Stimulated activated CD8-positive, alpha-beta memory T cell treated with anti-CD3 and anti-CD28 coated beads, Interleukin-7, amount 100 ng/mL, for 4 hours (primary cell): ENCODE results near the gene IGF2BP3.

Experiments used
- DNase-seq, 2 donors: peaks; one replicate each; pipeline ENCODE4 v3.0.0-alpha.2; 2020; ENCODE audit warnings: low read depth in 2 of 2

The IGF2BP3 gene

GRCh38 chr7:23377134-23377533 is 93.2 kb downstream of the IGF2BP3 start:
- DNase-seq, result no peak

GRCh38 chr7:23373151-23374004 is 96.9 kb downstream of the IGF2BP3 start:
- peak; percentile 30 to 66 for DNase-seq

- no peak for DNase-seq
Measured at GRCh38 chr7:23372611-23373010, 97.7 kb downstream of the IGF2BP3 start.

GRCh38 chr7:23371654-23372053 is 98.6 kb downstream of the IGF2BP3 start:
- no peak for DNase-seq

- DNase-seq, result no peak
Measured at GRCh38 chr7:23369695-23370404, 100.4 kb downstream of the IGF2BP3 start.

DNA sequence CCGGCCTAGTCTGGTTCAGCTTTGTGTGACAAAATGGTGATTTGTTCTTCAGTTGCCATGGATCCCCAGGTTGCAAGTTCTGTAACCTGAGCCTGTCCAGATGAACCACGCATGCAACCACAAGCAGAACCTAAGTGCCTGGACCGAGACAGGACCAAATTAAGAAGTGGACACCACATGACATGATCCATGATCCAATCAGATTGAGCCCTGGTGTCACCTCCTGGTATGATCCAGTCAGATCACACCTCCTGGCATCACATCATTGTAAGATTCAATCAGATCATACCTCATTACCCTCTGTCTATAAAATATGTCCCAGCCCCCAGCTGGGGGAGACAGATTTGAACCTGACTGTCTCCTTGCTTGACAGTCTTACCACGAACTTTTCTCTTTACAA is 101.2 kb downstream of the IGF2BP3 start:
- no peak for DNase-seq

GRCh38 chr7:23358152-23358674 is 112.1 kb downstream of the IGF2BP3 start:
- no peak for DNase-seq

DNA sequence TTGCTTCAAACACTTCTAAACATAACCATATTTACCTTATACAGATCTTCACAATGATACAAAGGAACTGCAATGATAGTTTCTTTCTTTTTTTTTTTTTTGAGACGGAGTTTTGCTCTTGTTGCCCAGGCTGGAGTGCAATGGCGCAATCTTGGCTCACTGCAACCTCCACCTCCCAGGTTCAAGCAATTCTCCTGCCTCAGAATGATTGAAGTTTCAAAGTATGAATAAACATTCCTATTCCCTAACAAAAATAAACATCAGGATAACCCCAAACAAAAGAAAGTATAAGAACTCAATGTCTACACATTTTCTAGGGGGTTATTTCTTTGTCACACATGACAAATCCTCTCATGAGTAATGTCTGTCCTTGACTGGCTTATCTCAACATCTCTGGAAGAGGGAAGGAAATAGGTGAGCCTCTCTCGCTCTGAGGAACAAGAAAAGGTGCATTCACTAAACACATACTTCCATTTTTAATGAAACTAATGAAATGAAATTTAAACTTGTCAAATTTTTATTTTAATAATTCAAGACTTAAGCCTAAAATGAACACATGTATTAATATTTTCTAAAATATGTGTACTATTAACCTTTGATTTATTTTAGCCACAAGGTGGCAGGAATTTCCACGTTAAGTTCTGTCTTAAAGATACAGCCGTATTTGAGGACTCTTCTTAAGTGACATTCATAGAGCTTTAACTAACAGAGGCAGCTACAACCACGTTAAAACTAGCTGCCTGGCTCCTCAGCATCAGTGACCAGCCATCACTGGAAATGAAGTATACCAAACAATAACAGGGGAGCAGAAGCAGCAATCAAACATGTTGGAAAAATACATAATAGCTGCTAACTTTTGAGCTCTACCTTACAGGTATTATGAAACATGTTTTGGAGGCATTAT is 112.8 kb downstream of the IGF2BP3 start:
- DNase-seq, result no peak

- DNase-seq, result no peak
Measured at GRCh38 chr7:23356726-23357125, 113.6 kb downstream of the IGF2BP3 start.

DNA sequence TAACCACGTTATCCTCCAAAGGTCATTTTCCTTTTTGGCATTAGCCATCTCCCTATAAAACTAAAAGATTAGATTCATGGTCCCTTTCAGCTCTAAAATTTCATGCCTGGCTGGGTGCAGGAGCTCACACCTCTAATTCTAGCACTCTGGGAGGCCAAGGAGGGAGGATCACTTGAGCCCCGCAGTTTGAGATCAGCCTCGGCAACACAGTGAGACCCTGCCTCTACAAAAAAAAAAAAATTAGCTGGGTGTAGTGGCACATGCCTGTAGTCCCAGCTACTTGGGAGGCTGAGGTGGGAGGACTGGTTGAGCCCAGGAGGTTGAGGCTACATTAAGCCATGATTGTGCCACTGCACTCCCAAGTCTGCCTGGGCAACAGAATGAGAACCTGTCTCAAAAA is 114.1 kb downstream of the IGF2BP3 start:
- DNase-seq, result no peak

DNA sequence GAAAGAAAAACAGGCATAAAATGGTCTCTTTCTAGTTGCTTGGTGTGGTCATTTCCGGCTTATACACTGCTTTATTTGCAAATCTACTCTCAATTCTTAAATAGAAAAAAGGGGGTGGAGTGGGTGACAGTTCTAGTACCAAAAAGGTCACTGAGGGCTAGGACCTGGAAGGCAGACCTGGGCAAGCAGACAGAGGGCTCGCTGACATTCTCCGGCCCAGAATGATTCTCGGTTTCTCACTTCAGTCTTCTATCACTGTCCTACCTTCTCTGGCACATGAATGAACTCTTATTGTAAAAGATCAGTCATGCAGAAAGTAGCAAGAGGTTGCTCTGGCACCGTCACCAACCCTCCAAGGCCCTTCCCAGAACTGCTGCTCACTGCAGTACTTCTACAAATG is 117.1 kb downstream of the IGF2BP3 start:
- DNase-seq, result no peak

DNA sequence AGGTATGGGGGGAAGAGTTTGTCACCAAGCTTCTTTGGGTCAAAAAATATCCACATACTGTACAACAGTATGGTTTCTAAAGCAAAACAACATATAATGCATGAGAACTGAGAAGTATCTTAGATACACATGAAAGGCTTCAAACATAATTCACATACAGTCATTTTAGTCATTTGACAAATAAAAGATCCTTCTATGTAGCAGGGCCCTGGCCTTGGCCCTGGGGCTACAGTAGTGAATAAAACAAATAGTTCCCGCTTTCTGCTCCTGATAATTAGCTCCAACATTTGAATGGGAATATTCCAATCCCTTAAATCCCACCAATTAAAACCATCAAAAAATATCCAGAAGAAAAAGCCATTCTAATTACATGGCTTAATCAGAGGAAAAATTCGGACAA is 119.8 kb downstream of the IGF2BP3 start:
- DNase-seq, result no peak

GRCh38 chr7:23349484-23350157 is 120.7 kb downstream of the IGF2BP3 start:
- DNase-seq, result no peak

GRCh38 chr7:23347682-23348180 is 122.6 kb downstream of the IGF2BP3 start:
- DNase-seq, result no peak

DNA sequence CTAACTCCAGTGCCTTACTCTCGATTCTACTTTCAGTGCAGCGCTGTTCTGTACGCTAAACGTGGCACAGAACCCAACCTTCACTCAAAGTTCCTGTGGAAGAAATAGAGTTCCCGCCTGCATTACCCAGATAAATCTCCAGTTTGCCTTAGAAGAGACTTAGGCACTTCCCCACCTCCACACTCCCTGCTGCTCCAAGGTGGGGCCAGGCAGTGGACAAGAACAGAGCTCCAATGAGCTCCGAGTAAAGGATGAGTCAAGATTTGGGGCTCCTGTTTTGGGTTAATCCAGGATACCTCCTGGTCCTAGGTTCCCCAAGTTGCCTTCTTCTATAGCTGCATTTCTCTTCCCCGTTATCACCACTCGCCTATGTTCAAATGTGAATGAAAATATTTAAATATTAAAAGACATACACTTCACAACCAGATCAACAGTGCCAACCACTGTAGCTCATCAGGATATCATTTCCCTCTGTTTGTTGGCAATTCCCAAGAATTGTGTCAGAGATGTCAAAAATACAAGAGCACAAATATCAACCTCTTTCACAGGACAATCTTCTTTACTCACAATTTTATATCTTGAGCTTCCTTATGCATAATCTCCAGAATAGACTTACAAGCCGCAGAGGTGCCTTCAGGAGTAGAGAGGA is 123.1 kb downstream of the IGF2BP3 start:
- DNase-seq, result no peak

DNA sequence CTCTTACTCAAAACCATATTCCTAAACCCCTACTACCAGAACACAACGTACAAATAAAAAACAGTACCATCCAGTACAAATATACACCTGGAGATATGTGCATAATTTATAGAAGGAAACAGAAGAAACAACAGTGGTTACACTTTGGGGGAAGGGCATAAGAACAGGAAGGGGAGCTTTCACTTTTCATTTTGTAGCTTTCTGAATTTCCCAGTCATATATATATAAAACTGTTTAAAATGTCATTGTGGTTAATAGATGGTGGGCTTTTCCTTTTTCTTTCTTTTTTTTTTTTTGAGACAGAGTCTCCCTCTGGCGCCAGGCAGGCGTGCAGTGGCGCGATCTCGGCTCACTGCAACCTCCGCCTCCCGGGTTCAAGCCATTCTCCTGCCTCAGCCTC is 124.0 kb downstream of the IGF2BP3 start:
- no peak for DNase-seq

DNA sequence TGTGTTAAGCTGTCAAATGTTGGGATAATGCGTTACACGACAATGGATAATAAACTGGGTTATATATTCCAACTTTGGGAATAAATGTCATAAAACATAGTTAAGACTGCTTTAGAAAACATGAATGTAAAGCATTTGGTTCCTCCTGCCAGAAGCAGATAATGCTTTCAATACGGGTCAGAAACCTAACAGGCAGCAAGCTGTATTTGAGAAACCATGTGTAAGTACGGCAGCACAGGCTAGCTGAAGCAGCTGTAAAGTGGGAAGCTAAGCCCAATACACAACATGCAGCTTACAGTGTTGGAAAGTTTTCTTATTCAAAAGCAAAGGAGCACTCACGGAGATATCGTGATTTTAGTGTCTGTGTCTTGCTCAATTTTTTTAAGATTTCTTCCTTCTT is 124.7 kb downstream of the IGF2BP3 start:
- DNase-seq, result no peak

DNA sequence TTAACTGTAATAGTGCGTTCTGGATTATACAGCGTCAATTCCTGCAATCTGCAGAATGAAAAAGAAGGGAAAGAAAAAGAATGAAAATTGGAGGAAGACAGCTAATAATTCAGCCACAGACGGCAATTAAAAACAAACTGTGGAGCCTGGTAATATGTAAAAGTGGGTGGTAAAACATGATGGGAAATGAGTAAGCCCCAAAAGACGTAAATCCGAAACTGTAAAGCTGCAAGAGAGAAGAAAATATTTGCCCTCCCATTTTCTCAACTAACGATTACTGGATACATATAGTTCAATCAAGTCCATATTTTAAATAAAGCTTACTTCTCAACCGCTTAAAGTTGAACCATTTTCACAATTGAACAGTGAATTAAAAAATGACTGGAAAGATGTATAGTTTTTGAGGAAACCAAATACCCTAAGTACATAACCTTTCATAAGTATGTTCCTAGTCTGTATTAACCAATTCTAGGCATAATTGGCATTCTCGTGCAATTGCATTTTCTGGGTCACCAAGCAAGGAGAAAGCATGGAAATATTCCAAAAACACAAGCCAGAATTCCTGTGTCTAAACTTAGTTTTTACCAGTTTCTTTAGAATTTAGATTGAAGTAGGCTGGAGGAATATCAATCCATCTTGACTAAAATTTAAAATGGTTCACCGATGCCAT is 126.3 kb downstream of the IGF2BP3 start:
- no peak for DNase-seq

- no peak for DNase-seq
Measured at GRCh38 chr7:23343102-23343501, 127.2 kb downstream of the IGF2BP3 start.
